GM18520 (cell line): Measurements from ENCODE around the gene PROX1.
"Not testable (repeated sequence)": the region's sequence is repeated elsewhere in the genome, so short reads cannot be mapped to it uniquely, and the experiment has no call there.

Source experiments
- ATAC-seq: cut with Tn5 transposase; IDR thresholded peaks from one replicate; pipeline ENCODE4 v1.9.1; 2021; ENCODE audit not compliant: unreplicated experiment

PROX1 gene

DNA sequence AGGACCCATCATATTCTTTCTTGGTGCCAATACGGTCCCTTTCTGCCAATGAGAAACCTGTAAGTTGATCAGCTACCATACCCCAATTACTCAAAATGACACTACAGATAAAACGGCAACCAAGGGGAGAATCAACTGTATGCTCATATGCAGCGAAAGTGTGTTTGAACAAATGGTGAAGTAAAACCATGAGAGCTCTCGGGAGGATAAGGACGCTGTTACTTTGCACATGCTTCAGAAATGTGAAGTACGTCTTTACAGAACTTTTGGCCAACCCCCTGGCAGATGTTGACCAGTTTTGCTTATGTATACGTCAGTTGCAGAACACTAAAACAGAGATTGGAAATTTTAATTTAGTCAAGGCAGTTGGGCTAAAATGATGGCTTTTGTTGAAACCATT is 79.6 kb downstream of the PROX1 start:
- no peak for ATAC-seq

DNA sequence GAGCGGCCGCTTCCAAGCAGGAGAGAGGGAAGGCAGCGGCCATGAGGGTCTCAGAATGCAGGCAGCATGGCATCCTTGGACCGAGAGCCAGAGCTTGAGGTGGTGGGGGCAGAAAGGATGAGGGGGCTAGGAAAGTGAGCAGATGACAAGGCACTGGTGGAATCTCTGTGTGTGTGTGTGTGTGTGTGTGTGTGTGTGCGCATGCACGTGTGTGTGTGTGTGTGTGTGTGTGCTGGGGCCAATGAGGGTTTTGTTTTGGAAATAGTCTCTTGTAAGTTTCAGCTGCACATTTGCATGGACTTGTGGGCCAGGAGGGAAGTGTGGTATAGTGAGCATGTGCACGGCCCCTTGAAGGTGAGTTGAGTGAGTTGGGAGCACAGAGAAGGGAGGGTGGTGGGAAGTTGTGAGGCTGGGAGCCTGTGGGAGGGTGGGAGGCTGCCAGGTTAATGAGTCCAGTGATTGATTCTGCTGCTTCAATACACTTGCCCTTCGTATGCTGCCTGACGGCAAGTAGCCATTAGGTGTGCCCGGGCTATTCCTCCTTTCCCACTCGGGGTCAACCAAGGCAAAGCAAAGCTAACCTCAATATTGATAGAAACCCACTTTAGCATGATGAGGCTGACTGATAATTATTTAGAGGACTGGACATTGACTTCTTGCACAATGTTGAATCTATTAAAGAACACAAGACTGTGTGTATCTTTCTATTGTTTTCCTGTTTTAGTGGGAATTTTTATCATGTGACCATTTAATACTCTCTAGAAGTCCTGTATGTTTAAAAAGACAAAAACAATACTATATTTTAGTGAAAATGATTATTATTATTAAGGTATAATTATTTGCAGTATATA is 80.3 kb downstream of the PROX1 start:
- ATAC-seq: no peak

DNA sequence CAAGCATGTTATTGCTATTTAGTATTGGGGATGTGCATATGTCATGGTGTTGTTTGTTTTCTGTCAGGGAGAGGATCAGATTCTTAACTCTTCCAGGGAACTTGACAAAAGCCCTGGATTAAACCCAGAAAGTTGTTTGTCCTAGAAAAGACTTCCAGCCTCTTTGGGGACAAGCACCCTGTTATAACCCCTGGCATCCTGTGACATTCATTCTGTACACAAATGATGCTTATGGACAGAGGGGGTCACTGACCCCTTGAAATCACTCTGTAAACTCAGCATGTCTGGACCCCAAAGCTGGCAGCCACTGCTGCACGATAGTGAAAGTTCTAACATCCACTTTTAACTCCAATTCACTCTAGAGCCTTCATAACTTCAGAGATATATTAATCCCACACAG is 81.2 kb downstream of the PROX1 start:
- no peak for ATAC-seq

DNA sequence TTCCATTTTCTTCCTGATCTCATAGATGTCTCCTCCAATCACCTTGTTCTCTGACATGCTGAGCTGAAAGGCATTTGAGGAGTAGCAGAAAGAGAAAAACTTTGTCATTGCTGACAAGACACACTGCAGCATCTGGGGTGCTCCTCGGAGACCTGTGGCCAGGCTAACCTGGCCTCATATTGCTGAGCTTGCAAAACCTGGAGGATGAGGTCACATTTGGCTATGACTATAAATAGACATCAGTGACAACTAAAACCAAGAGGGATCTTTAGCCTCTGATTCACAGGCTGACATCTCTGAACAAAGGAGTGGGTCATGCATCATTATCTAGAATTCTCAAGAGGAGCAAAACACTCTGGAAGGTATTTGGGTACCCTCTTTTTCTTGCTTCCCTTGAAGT is 83.7 kb downstream of the PROX1 start:
- no peak for ATAC-seq

DNA sequence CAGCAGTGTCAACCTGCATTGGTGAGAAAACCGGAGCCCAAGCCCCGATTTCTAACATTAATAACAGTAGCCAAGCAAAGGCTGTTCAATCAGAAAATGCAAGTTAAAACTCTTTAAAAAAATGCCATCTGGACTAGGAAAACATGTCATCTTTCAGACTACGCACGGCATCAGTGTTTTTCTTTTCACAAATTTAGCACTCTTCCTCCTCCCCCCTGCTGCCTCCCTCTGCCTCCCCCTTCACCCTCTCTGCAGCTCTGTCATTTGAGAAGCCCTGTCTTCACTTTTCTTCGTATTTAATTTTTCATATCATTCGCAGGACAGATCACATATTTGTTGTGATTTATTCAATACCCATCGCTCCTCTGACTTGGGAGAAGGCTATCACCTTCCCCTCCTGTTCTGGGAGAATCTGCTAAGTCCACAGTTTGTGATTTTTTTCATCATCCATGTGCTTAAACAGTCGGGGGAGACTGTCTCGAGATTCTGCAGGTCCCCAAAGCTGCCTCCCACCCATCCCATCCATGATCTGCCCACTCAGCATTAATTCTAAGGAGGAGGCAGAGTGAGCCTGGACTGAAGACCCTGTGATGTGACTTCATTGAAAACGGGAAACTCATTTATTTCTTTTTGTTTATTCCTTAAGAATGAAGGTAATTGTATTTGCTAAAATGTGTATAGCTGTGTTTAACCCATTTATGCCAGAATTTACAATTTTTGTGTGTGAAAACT is 84.8 kb downstream of the PROX1 start:
- ATAC-seq: no peak

DNA sequence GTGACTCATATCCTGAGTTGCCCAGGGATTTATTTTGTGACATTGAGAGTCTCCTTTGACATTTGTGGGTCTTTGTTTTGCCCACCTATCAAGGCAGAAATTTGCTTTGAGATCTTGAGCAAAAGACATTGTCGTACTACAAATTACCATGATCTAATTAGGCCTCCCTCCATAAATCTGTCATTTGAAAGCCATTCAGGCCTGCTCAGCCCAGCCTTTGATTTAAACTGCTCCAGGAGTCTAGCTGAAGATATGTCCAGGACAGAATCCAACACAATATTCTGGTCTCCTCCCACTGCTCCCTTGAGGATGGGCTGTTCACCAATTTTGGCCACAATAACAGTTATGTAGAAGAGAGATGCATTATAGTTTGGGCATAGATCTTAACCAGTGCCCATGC is 86.7 kb downstream of the PROX1 start:
- ATAC-seq: no peak

DNA sequence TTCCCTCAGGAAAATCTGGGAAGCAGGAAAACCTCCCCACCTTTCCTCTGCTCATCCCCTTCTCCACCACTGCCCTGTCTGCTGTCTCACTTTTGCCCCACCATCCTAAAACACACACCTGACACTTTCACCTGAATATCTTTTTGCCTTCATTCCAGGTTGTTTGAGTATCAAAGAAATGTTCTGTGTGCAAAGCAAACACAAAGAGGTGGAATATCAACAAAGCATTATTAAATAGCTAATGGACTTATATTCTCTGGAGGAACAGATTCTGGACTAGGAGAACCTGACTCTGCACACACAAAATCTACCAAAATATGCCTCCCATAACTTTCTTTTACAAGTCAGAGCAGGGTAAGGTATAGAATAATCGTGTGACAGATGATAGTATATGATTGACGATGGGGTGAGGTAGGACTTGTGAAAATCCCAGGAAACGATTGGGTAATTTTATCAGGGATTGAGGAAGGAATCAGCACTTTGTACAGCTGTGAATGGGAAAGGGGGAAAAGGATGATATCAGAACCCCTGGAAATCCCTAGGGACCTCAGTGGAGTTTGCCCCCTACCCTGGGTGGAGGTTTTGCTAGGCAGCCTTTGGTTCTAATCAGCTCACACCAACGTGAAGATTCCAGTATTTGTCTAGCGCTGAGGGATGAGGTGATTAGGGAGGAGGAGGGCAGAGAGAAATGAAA is 87.7 kb downstream of the PROX1 start:
- ATAC-seq: no peak

DNA sequence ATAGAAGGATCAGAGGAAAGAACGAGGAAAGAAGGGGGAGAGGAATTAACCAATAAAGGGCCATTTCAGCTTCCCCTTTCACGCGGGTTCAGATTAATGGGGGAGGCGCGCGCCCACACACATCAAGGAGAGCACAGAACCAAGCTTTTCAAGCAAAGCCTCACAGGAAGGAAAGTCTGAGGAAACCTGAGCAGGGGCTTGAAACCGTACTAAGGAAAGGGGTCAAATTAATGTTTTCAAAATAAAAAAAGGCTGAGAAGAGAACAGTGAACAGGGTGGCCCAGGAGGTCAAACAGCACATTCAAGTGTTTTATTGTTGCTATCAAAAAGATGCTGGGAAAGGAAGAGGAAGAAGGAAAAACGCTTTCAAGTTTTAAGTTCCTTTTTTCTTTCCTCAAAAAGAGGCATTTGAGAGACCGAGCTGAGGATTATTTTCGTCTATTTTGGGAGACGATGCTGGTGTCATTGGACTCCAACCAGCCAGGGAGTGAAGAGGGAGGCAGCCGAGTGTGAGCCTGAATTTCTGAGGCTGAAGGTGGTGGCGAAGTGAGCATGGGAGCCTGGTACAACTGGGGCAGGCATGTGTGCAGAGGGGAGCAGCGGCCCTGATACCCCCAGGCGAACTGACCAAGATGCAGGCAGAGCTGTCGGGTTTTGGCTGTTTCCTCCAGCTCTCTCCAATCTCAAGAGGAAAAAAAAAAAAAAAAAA is 88.4 kb downstream of the PROX1 start:
- ATAC-seq: no peak

DNA sequence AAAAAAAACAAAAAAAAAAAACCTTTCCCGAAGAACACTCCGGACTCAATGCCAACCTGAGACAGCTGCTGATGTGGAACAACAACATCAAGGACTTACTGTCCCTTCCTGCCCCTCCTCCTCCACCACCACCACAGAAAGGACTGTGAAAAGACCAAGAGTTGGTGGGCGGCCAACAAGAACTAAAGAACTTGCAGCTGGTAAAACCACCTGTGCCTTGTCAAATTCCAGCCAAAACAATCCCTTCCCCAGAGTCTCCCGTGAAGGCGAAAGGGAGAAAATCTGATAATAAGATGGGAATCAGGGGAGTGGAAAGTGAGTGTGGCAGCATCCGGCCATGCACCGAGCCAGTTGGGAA is 88.9 kb downstream of the PROX1 start:
- ATAC-seq: no peak

DNA sequence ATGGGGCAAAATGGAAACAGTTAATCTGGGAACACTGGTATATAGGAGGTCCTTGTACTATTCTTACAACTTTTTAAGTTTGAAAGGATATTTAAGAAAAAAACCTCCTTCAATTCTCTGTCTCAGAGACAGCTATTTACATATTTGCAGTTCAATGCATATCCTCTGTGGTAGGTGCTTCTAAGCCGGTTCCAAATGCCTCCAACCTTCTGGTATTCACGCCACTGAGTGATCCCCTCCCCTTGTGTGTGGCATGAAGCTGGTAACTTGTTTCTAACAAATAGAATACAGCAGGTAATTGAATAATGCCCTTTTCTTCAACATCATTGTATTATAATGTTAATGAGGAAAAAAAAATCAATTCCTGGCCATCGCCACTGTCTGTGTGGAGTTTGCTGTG is 91.2 kb downstream of the PROX1 start:
- ATAC-seq: no peak

DNA sequence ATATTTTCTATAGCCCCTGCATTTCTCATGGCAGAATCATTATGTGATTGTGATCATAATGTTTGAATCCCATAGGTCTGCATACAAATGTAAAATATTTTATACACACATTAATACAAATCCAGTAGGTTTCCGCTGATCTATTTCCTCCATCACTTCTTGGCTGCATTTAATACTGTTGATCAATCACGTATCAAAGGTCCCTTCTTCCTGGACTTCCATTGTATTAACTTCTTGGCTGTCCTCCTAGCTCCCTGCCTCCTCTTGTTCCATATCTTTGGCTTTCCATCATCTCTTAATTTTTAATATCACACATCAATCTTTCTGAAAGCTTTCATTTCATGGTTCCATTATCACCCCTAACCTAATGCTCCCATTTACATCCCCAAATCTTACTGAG is 97.6 kb downstream of the PROX1 start:
- ATAC-seq: no peak

DNA sequence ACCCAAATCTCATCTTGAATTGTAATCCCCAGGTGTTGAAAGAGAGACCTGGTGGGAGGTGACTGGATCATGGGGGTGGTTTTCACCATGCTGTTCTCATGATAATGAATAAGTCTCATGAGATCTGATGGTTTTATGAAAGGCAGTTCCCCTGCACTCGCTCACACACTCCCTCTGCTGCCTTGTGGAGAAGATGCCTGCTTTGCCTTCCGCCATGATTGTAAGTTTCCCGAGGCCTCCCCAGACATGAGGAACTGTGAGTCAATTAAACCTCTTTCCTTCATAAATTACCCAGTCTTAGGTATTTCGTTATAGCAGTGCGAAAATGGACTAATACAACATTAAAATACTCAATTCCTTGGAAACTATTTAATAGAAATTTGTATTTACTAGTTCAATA is 99.2 kb downstream of the PROX1 start:
- no peak for ATAC-seq

DNA sequence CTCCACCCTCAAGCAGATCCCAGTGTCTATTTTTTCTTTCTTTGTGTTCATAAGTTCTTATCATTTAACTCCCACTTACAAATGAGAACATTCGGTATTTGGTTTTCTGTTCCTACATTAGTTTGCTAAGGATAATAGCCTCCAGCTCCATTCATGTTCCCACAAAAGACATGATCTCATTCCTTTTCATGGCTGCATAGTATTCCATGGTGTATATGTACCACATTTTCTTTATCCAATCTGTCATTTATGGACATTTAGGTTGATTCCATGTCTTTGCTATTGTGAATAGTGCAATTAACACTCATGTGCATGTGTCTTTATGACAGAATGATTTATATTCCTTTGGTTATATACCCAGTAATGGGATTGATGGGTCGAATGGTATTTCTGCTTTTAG is 101.2 kb downstream of the PROX1 start:
- not testable (repeated sequence) for ATAC-seq
